Activated naive CD8-positive, alpha-beta T cell treated with anti-CD3 and anti-CD28 coated beads, Interleukin-2, amount 10 ng/mL, durations not matched to agents 7 days and 5 days (primary cell): ENCODE results near the gene RMC1. TPM values are rescaled to one million over a fixed set of nuclear protein-coding genes. Genes with fewer than 3 reads are reported as not detected.

Experiments
- ATAC-seq: fragments of 150-1000 bp; cut with Tn5 transposase; one replicate; pipeline ENCODE4 v1.10.0; 2021; ENCODE audit warnings: low read depth, moderate library complexity
- POLR2A ChIA-PET: fragments of 350-600 bp; sonication (Branson Sonifier 250); formaldehyde crosslinking; loops from one replicate; lab custom pipeline; 2021; ENCODE audit warnings: antibody characterized with exemption; lab: Charles Lee
- DNase-seq: peaks from one replicate; pipeline ENCODE4 v3.0.0; 2021
- H3K27ac Mint-ChIP-seq: one replicate; pipeline ENCODE4 v1.8.0; 2022; ENCODE audit warnings: mild to moderate bottlenecking, mixed read lengths
- H3K27me3 Mint-ChIP-seq: one replicate; pipeline ENCODE4 v1.8.0; 2022; ENCODE audit warnings: mild to moderate bottlenecking, moderate library complexity, mixed read lengths
- H3K36me3 Mint-ChIP-seq: one replicate; pipeline ENCODE4 v1.8.0; 2021; ENCODE audit warnings: mild to moderate bottlenecking, mixed read lengths
- H3K4me1 Mint-ChIP-seq: one replicate; pipeline ENCODE4 v1.8.0; 2021; ENCODE audit warnings: mixed read lengths
- H3K4me3 Mint-ChIP-seq: one replicate; pipeline ENCODE4 v1.8.0; 2022; ENCODE audit warnings: mild to moderate bottlenecking, moderate library complexity, mixed read lengths
- H3K9me3 Mint-ChIP-seq: one replicate; pipeline ENCODE4 v1.8.0; 2021; ENCODE audit warnings: mixed read lengths
- total RNA-seq, 2 experiments: library from RNA; stranded (reverse); gene quantifications; one replicate each; pipeline ENCODE4 v1.2.3, GENCODE V29; 2021

Gene RMC1
- total RNA-seq, 2 experiments from 2014 or later = 55.8 to 58.3 TPM

- H3K4me1 Mint-ChIP-seq = peaks cover 3% of the 10 kb centered on the region
- POLR2A ChIA-PET = no interaction called here
- DNase-seq = no peak
- no peak overlapping the region for H3K27ac Mint-ChIP-seq
- H3K9me3 Mint-ChIP-seq = no peaks in the 10 kb centered on the region
- H3K4me3 Mint-ChIP-seq = no peak overlapping the region
- H3K36me3 Mint-ChIP-seq = peaks cover 36% of the 10 kb centered on the region
- ATAC-seq = no peak
- H3K27me3 Mint-ChIP-seq = no peaks in the 10 kb centered on the region
Measured at GRCh38 chr18:23560186-23560585, 56.9 kb downstream of the RMC1 start.

- ATAC-seq = peak; percentile 72
- DNase-seq = no peak
- Mint-ChIP-seq H3K27me3 (no peaks in the 10 kb centered on the region), H3K4me3 (no peak overlapping the region), H3K27ac (no peak overlapping the region), H3K9me3 (no peaks in the 10 kb centered on the region), H3K4me1 (peaks cover 3% of the 10 kb centered on the region), H3K36me3 (peaks cover 32% of the 10 kb centered on the region)
- POLR2A ChIA-PET = interaction anchor here (0.9 kb wide), 1 partner anchor 27 kb away, joined by 3 read pairs; no protein-coding TSS in a partner anchor
Measured at GRCh38 chr18:23563377-23564043, 60.2 kb downstream of the RMC1 start.

- POLR2A ChIA-PET = no interaction called here
- Mint-ChIP-seq H3K4me1 (peaks cover 3% of the 10 kb centered on the region), H3K27me3 (no peaks in the 10 kb centered on the region), H3K36me3 (peaks cover 38% of the 10 kb centered on the region), H3K4me3 (no peak overlapping the region), H3K27ac (no peak overlapping the region), H3K9me3 (no peaks in the 10 kb centered on the region)
- DNase-seq (no peak), ATAC-seq (no peak)
Measured at GRCh38 chr18:23565916-23566547, 62.7 kb downstream of the RMC1 start.

GRCh38 chr18:23567671-23568070 lies 64.4 kb downstream of the RMC1 start:
- Mint-ChIP-seq H3K27me3 (no peaks in the 10 kb centered on the region), H3K9me3 (no peaks in the 10 kb centered on the region), H3K27ac (no peak overlapping the region), H3K36me3 (peaks cover 34% of the 10 kb centered on the region), H3K4me3 (no peak overlapping the region), H3K4me1 (peaks cover 3% of the 10 kb centered on the region)
- POLR2A ChIA-PET = no interaction called here
- no peak for ATAC-seq
- no peak for DNase-seq

- H3K4me1 Mint-ChIP-seq = peaks cover 5% of the 10 kb centered on the region
- H3K27ac Mint-ChIP-seq = no peak overlapping the region
- ATAC-seq = no peak
Measured at GRCh38 chr18:23568281-23569138, 65.2 kb downstream of the RMC1 start.

GRCh38 chr18:23569299-23570063 lies 66.2 kb downstream of the RMC1 start:
- ATAC-seq (no peak), DNase-seq (no peak)
- POLR2A ChIA-PET = no interaction called here
- H3K36me3 Mint-ChIP-seq = peaks cover 32% of the 10 kb centered on the region
- H3K4me3 Mint-ChIP-seq = no peak overlapping the region
- H3K27me3 Mint-ChIP-seq = no peaks in the 10 kb centered on the region
- H3K27ac Mint-ChIP-seq = no peak overlapping the region
- H3K9me3 Mint-ChIP-seq = no peaks in the 10 kb centered on the region
- H3K4me1 Mint-ChIP-seq = peaks cover 11% of the 10 kb centered on the region

More at GRCh38 chr18:23568281-23569138, 65.2 kb downstream of the RMC1 start:
- Mint-ChIP-seq H3K4me3 (no peak overlapping the region), H3K27me3 (no peaks in the 10 kb centered on the region), H3K36me3 (peaks cover 34% of the 10 kb centered on the region), H3K9me3 (no peaks in the 10 kb centered on the region)
- POLR2A ChIA-PET = no interaction called here
- no peak for DNase-seq

- POLR2A ChIA-PET = no interaction called here
- Mint-ChIP-seq H3K4me1 (peaks cover 19% of the 10 kb centered on the region), H3K9me3 (no peaks in the 10 kb centered on the region), H3K4me3 (no peak overlapping the region), H3K27me3 (no peaks in the 10 kb centered on the region), H3K27ac (no peak overlapping the region), H3K36me3 (peaks cover 34% of the 10 kb centered on the region)
- ATAC-seq (no peak), DNase-seq (no peak)
Measured at GRCh38 chr18:23570912-23571504, 67.7 kb downstream of the RMC1 start.

- POLR2A ChIA-PET = no interaction called here
- Mint-ChIP-seq H3K27me3 (no peaks in the 10 kb centered on the region), H3K9me3 (no peaks in the 10 kb centered on the region), H3K27ac (no peak overlapping the region), H3K36me3 (peaks cover 33% of the 10 kb centered on the region), H3K4me1 (peaks cover 21% of the 10 kb centered on the region), H3K4me3 (no peak overlapping the region)
- DNase-seq = no peak
- no peak for ATAC-seq
Measured at GRCh38 chr18:23572012-23572411, 68.7 kb downstream of the RMC1 start.

GRCh38 chr18:23572570-23572969 lies 69.3 kb downstream of the RMC1 start:
- peaks cover 21% of the 10 kb centered on the region for H3K4me1 Mint-ChIP-seq
- peaks cover 30% of the 10 kb centered on the region for H3K36me3 Mint-ChIP-seq

GRCh38 chr18:23573020-23573419 lies 69.7 kb downstream of the RMC1 start:
- Mint-ChIP-seq H3K9me3 (no peaks in the 10 kb centered on the region), H3K36me3 (peaks cover 29% of the 10 kb centered on the region), H3K4me1 (peaks cover 21% of the 10 kb centered on the region), H3K27ac (peak overlapping the region; percentile 9), H3K27me3 (no peaks in the 10 kb centered on the region), H3K4me3 (no peak overlapping the region)
- POLR2A ChIA-PET = interaction anchor here (0.9 kb wide), 1 partner anchor 13 kb away, joined by 3 read pairs; no protein-coding TSS in a partner anchor
- ATAC-seq (no peak), DNase-seq (no peak)

More at GRCh38 chr18:23572570-23572969, 69.3 kb downstream of the RMC1 start:
- no peaks in the 10 kb centered on the region for H3K27me3 Mint-ChIP-seq
- no peak overlapping the region for H3K27ac Mint-ChIP-seq
- DNase-seq (no peak), ATAC-seq (no peak)
- no peak overlapping the region for H3K4me3 Mint-ChIP-seq
- no peaks in the 10 kb centered on the region for H3K9me3 Mint-ChIP-seq
- POLR2A ChIA-PET = no interaction called here

- DNase-seq (no peak), ATAC-seq (peak; percentile 65)
- peak overlapping the region; percentile 38 for H3K4me3 Mint-ChIP-seq
- H3K27me3 Mint-ChIP-seq = no peaks in the 10 kb centered on the region
- H3K9me3 Mint-ChIP-seq = no peaks in the 10 kb centered on the region
- peaks cover 26% of the 10 kb centered on the region for H3K36me3 Mint-ChIP-seq
- H3K27ac Mint-ChIP-seq = peak overlapping the region; percentile 73
- POLR2A ChIA-PET = interaction anchor here (0.9 to 1.3 kb wide), 2 partner anchors 12 kb away, joined by 3 read pairs; partner anchors contain the start of gene NPC1
- peaks cover 24% of the 10 kb centered on the region for H3K4me1 Mint-ChIP-seq
Measured at GRCh38 chr18:23573626-23574431, 70.5 kb downstream of the RMC1 start.
